Measurements from ENCODE around the gene CX3CL1.

DNA sequence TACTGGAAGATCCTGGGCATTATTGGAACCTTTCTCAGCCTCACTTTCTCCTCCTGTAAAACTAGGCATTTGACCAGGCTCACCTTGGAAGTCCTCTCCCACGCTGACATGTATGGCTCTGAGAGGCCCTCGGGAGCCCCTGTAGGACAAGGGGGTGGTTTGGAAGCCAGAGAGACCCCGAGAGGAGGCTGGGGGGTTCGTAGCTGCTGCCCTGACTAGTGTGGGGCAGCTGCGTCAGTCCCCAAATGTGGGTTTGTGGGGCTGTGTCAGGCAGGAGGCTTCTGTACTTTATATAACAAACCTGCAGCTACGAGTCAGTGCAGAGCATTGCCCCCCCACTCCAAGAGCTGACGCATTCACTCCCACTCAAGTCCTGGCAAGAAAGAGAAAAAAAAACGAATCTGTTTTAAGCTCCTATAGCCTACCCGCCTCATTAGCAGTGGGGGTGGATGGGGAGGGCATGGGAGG, 1.8 kb downstream of the CX3CL1 start:
- TF ChIP-seq EZH2phosphoT487 (IDR thresholded peaks at IDR 0.05; ENCODE audit: borderline replicate concordance, low read depth, low read length), result no peak
- TF ChIP-seq CTCF (conservative IDR thresholded peaks at IDR 0.05; ENCODE audit: low read length), result no peak

Measured in OCI-LY7 (cell line).